Right lobe of liver (tissue), 4 donors: Measurements from ENCODE around the gene CAPSL.

ENCODE experiments used
- CTCF ChIP-seq, 4 donors: fragments of 200-600 bp in 3 of 4; fragments of 450-650 bp in 1 of 4; IDR thresholded peaks; one replicate each; pipeline versions ENCODE4 v1.5.1 to v1.8.0; 2016 to 2022; ENCODE audit warnings: antibody characterized with exemption in 4 of 4, mild to moderate bottlenecking in 2 of 4
- POLR2A ChIP-seq: fragments of 450-650 bp; IDR thresholded peaks from one replicate; pipeline ENCODE4 v1.6.1; 2017; ENCODE audit warnings: antibody characterized with exemption, mild to moderate bottlenecking
- donor health status: DM: no; HTN: no; CAD: no.
- donor health status: DM: no; HTN: no; CAD: no.
- donor health status: DM: no; HTN: yes; CAD: no.

GRCh38 chr5:35939639-35940038 lies 1.2 kb upstream of the CAPSL start:
- TF ChIP-seq CTCF (IDR thresholded peaks at IDR 0.05) (peak in 2 of 4 donors; percentile 2 to 5), POLR2A (no peak)
